Psoas muscle (tissue), 8 donors: Measurements from ENCODE around the gene ITIH6. TPM values are rescaled to one million over a fixed set of nuclear protein-coding genes. Genes with fewer than 3 reads are reported as not detected.

Experiments
- ATAC-seq, 4 donors: fragments of 200-7000 bp; cut with Tn5 transposase; one replicate each; pipeline ENCODE4 v1.9.1; 2020; ENCODE audit warnings: moderate library complexity in 3 of 4, mild to moderate bottlenecking in 2 of 4
- DNase-seq, 2 donors: peaks; one replicate each; pipeline ENCODE4 v3.0.0-alpha.2; 2020
- H3K27ac ChIP-seq: fragments of 200-600 bp; one replicate; pipeline ENCODE4 v1.8.0; 2022
- H3K27me3 ChIP-seq, 3 donors: fragments of 200-600 bp in 1 of 3; one replicate each; pipeline versions ENCODE4 v1.6.1 to v1.8.0; 2013 to 2022; ENCODE audit warnings: low read length in 2 of 3, mild to moderate bottlenecking in 2 of 3, moderate library complexity in 1 of 3; ENCODE audit not compliant: insufficient read depth in 3 of 3
- H3K36me3 ChIP-seq, 2 donors: fragments of 200-600 bp in 1 of 2; one replicate each; pipeline versions ENCODE4 v1.6.1 to v1.8.0; 2013 to 2022; ENCODE audit warnings: low read depth in 1 of 2, mild to moderate bottlenecking in 1 of 2, moderate library complexity in 1 of 2; ENCODE audit not compliant: insufficient read depth in 1 of 2
- H3K4me1 ChIP-seq: fragments of 200-600 bp; one replicate; pipeline ENCODE4 v1.8.0; 2022
- H3K4me3 ChIP-seq: fragments of 200-600 bp; one replicate; pipeline ENCODE4 v1.8.0; 2022; ENCODE audit warnings: mild to moderate bottlenecking
- H3K9me3 ChIP-seq: fragments of 200-600 bp; one replicate; pipeline ENCODE4 v1.8.0; 2022
- WGBS, 3 donors: extraction: QIAGEN DNeasy Blood & Tissue Kit; methylation state at CpG; one replicate each; pipeline versions ENCODE4 v1.1.6 to v1.1.7; 2013; 5-methylcytosine and 5-hydroxymethylcytosine counted together
- intact Hi-C, 2 donors: fragments of 100-400 bp; cut with DNase I; formaldehyde crosslinking; loops; one replicate each; pipeline versions ENCODE4 v1.11.0 to v1.14.2; 2022
- polyA plus RNA-seq, 3 donors: library from polyadenylated mRNA; stranded (reverse); fragments of 200-250 nt; gene quantifications; one replicate each; pipeline ENCODE4 v1.2.3, GENCODE V29; 2013
- total RNA-seq, 4 donors: library from RNA; stranded (reverse); fragmentation: NEBNext Ultra II Directional in 2 of 4; extraction: Animal tissue kit (Norgen Biotek cat#: 25700) in 2 of 4; gene quantifications; one replicate each; pipeline versions ENCODE4 v1.2.1 to v1.2.4, GENCODE V29; 2021 to 2023
- TF ChIP-seq, protein P1 (sequence below): fragments of 200-600 bp; IDR thresholded peaks from one replicate; pipeline ENCODE4 v1.8.0; 2022; ENCODE audit warnings: antibody characterized with exemption
- donor health status: healthy with polysubstance abuse.
- donor health status: DM: no; HTN: no; CAD: no; lungs with moderate emphysema.
- donor health status: Bipolar disorder and iron deficiency.
- donor health status: healthy.
- donor health status: DM: yes; HTN: yes; CAD: no.
- donor health status: DM: no; HTN: no; CAD: no.
- donor health status: DM: no; HTN: no; CAD: no.
- donor health status: DM: yes; HTN: yes; CAD: no.

Gene ITIH6
- total and polyA plus RNA-seq, 7 donors = 0.01 to 0.06 TPM; not detected in 5

DNA sequence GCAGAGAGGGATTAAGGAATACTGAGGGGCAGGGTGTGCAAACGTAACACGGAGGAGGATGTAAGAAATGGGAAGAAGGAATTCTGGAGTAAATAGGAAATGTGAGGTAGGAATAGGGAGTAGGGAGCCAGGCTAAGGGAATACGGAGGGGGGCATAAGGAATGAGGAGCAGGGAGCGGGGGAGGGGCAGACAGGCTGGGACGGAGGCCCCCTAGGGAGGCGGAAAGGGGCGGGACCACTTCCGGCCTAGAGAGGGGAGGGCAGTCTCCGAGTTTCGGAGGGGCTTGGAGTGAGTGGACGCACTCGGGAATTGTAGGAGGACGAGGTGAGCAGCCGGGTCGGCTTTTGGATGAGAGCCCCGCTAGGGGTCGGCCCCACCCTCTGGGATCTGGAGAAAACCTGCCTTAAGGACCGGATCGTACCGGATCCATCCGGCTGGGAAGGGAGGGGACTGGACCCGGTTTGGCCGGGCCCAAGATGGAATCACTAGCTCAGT lies 10.1 kb upstream of the ITIH6 start:
- DNase-seq = peak; percentile 68 to 83
- intact Hi-C loops = no loop called here
- peaks cover 8% of the 10 kb centered on the region for H3K4me1 ChIP-seq
- peak overlapping the region; percentile 82 for H3K4me3 ChIP-seq
- TF ChIP-seq, protein P1, sequence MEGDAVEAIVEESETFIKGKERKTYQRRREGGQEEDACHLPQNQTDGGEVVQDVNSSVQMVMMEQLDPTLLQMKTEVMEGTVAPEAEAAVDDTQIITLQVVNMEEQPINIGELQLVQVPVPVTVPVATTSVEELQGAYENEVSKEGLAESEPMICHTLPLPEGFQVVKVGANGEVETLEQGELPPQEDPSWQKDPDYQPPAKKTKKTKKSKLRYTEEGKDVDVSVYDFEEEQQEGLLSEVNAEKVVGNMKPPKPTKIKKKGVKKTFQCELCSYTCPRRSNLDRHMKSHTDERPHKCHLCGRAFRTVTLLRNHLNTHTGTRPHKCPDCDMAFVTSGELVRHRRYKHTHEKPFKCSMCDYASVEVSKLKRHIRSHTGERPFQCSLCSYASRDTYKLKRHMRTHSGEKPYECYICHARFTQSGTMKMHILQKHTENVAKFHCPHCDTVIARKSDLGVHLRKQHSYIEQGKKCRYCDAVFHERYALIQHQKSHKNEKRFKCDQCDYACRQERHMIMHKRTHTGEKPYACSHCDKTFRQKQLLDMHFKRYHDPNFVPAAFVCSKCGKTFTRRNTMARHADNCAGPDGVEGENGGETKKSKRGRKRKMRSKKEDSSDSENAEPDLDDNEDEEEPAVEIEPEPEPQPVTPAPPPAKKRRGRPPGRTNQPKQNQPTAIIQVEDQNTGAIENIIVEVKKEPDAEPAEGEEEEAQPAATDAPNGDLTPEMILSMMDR = no peak
- peak overlapping the region; percentile 84 for H3K27ac ChIP-seq
- peak; percentile 77 to 81 (median 80) for ATAC-seq
- WGBS, 3 donors = 1 to 35% (median 1%) methylated on average over 17 to 23 of the region's 23 CpGs
- H3K27me3 ChIP-seq = no peaks in the 10 kb centered on the region
- peaks cover 0 to 35% of the 10 kb centered on the region in 2 donors for H3K36me3 ChIP-seq
- no peaks in the 10 kb centered on the region for H3K9me3 ChIP-seq

- Histone ChIP-seq H3K27me3 (no peaks in the 10 kb centered on the region), H3K4me3 (peak within 1 kb of the TSS; percentile 82), H3K4me1 (peaks cover 8% of the 10 kb centered on the region), H3K27ac (peak within 1 kb of the TSS; percentile 84), H3K36me3 (peaks cover 0 to 30% of the 10 kb centered on the region in 2 donors), H3K9me3 (no peaks in the 10 kb centered on the region)
- ATAC-seq (peak in 3 of 4 donors; percentile 31 to 42 (median 35)), DNase-seq (peak; percentile 37 to 58)
- intact Hi-C loops = no loop called here
- TF ChIP-seq, protein P1 = no peak
- WGBS, 3 donors = 3 to 24% (median 5%) methylated on average over 14 to 17 of the region's 17 CpGs
Observed at GRCh38 chrX:54807524-54808108, 9.6 kb upstream of the ITIH6 start, which contains the start of gene MAGED2. MAGED2 (plus strand) TSS chrX:54807745; CDS start chrX:54809332, 1,587 bp downstream.

DNA sequence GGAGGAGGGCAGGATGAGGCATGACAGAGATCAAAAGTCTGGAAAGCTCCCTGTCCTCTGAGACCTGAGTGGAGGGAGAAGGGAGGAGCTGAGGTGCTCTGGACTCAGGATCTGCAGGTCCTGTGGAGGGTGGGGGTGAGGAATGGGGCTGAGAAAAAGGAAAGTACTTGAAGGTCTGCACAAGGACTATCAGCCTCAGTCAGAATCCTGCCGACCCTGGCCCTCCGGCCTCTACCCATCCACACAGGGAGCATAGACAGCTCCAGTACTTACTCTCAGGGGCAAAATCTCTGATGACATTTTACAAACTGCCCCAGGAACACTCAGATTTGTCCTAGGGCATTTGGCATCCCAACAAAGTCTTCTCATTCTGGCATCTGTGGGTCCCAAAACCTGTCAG lies 991 bp upstream of the ITIH6 start:
- WGBS, 3 donors = 85 to 95% (median 87%) methylated on average over 2 of the region's 2 CpGs
- H3K4me1 ChIP-seq = no peaks in the 10 kb centered on the region
- intact Hi-C loops = no loop called here
- TF ChIP-seq, protein P1 = no peak
- H3K9me3 ChIP-seq = no peaks in the 10 kb centered on the region
- no peak overlapping the region for H3K27ac ChIP-seq
- H3K4me3 ChIP-seq = no peak overlapping the region
- no peak for ATAC-seq
- DNase-seq = no peak
- H3K27me3 ChIP-seq = peaks cover 0 to 4% (median 0%) of the 10 kb centered on the region in 3 donors
- no peaks in the 10 kb centered on the region for H3K36me3 ChIP-seq

DNA sequence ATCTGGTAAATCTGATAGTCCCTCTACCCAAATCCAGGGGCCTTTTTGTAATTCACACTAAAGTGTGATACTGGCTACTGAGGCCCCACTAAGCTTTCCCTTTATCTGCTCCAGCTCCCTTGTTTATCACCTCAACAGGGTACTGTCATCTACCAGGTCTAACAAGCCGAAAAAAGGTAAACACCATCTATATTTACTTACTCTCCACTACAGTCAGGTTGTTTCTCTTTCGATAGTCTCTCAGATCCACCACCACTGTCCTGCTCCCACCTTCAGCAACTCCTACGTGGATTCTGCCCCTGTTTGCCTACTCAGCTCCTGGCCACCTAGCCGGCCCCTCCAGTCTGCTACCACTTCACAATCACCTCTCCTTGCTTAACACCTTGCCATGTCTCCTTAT lies 3.3 kb downstream of the ITIH6 start:
- intact Hi-C loops = no loop called here
- Histone ChIP-seq H3K36me3 (no peaks in the 10 kb centered on the region), H3K27ac (no peak overlapping the region), H3K9me3 (no peaks in the 10 kb centered on the region), H3K4me1 (no peaks in the 10 kb centered on the region), H3K4me3 (no peak overlapping the region), H3K27me3 (peaks cover 0 to 4% (median 0%) of the 10 kb centered on the region in 3 donors)
- ATAC-seq (no peak), DNase-seq (no peak)
- TF ChIP-seq, protein P1 = no peak
- WGBS, 3 donors = 58 to 85% (median 78%) methylated on average over 4 of the region's 4 CpGs
